Liver (tissue), 9 donors: Measurements from ENCODE around the gene SECTM1. TPM values are rescaled to one million over a fixed set of nuclear protein-coding genes. Genes with fewer than 3 reads are reported as not detected.

Experiments used
- DNase-seq: peaks from one replicate; pipeline ENCODE4 v3.0.0-alpha.2; 2017; ENCODE audit warnings: low spot score
- H3K27ac ChIP-seq, 2 donors: one replicate each; pipeline ENCODE4 v1.7.0; 2013; ENCODE audit warnings: inconsistent platforms in 2 of 2, low read length in 2 of 2, control low read depth in 1 of 2, low read depth in 1 of 2, mild to moderate bottlenecking in 1 of 2
- H3K27me3 ChIP-seq, 4 donors: one replicate each; pipeline versions ENCODE4 v1.6.1 to v1.7.0; 2013; ENCODE audit warnings: low read length in 3 of 4, inconsistent platforms in 1 of 4, mild to moderate bottlenecking in 1 of 4, moderate library complexity in 1 of 4; ENCODE audit not compliant: control insufficient read depth in 4 of 4, insufficient read depth in 4 of 4
- H3K36me3 ChIP-seq, 4 donors: one replicate each; pipeline versions ENCODE4 v1.6.1 to v1.7.0; 2013; ENCODE audit warnings: low read length in 3 of 4, mild to moderate bottlenecking in 3 of 4, low read depth in 1 of 4, moderate library complexity in 1 of 4; ENCODE audit not compliant: control insufficient read depth in 4 of 4, insufficient read depth in 3 of 4
- H3K4me1 ChIP-seq, 4 donors: one replicate each; pipeline versions ENCODE4 v1.6.1 to v1.7.0; 2013; ENCODE audit warnings: low read length in 3 of 4, mild to moderate bottlenecking in 3 of 4, moderate library complexity in 1 of 4; ENCODE audit not compliant: control insufficient read depth in 4 of 4, insufficient read depth in 4 of 4
- H3K4me3 ChIP-seq, 3 donors: one replicate each; pipeline versions ENCODE4 v1.6.1 to v1.7.0; 2013; ENCODE audit warnings: low read length in 3 of 3, control low read depth in 1 of 3, low read depth in 1 of 3, mild to moderate bottlenecking in 1 of 3
- H3K9ac ChIP-seq, 2 donors: one replicate each; pipeline ENCODE4 v1.7.0; 2013; ENCODE audit warnings: low read length in 2 of 2, mild to moderate bottlenecking in 2 of 2, moderate library complexity in 2 of 2, control low read depth in 1 of 2, low read depth in 1 of 2
- H3K9me3 ChIP-seq, 4 donors: one replicate each; pipeline versions ENCODE4 v1.6.1 to v1.7.0; 2013; ENCODE audit warnings: low read length in 3 of 4; ENCODE audit not compliant: control insufficient read depth in 4 of 4
- EGR1 ChIP-seq, 2 donors: IDR thresholded peaks; 2 replicates each; pipeline ENCODE4 v1.6.1; 2016 to 2018; ENCODE audit warnings: antibody characterized with exemption in 2 of 2, low read depth in 2 of 2
- FOXA1 ChIP-seq: IDR thresholded peaks from 2 replicates; pipeline ENCODE4 v1.6.1; 2016; ENCODE audit warnings: antibody characterized with exemption
- FOXA2 ChIP-seq: IDR thresholded peaks from 2 replicates; pipeline ENCODE4 v1.6.1; 2016; ENCODE audit warnings: antibody characterized with exemption
- GABPA ChIP-seq, 2 donors: IDR thresholded peaks in 1 of 2; conservative IDR thresholded peaks in 1 of 2; 2 replicates each; pipeline ENCODE4 v1.6.1; 2016; ENCODE audit warnings: antibody characterized with exemption in 2 of 2, mild to moderate bottlenecking in 1 of 2, moderate library complexity in 1 of 2
- HNF4A ChIP-seq, 2 donors: conservative IDR thresholded peaks; 2 replicates each; pipeline ENCODE4 v1.6.1; 2016; ENCODE audit warnings: antibody characterized with exemption in 2 of 2, mild to moderate bottlenecking in 2 of 2
- HNF4G ChIP-seq: IDR thresholded peaks from 2 replicates; pipeline ENCODE4 v1.6.1; 2016; ENCODE audit warnings: antibody characterized with exemption
- NR2F2 ChIP-seq: IDR thresholded peaks from 2 replicates; pipeline ENCODE4 v1.6.1; 2016; ENCODE audit warnings: antibody characterized with exemption
- RAD21 ChIP-seq, 2 donors: IDR thresholded peaks; 2 replicates each; pipeline ENCODE4 v1.6.1; 2016; ENCODE audit warnings: antibody characterized with exemption in 2 of 2, mild to moderate bottlenecking in 2 of 2
- RXRA ChIP-seq, 2 donors: IDR thresholded peaks; 2 replicates each; pipeline ENCODE4 v1.6.1; 2017 to 2018; ENCODE audit warnings: antibody characterized with exemption in 2 of 2, mild to moderate bottlenecking in 1 of 2
- SP1 ChIP-seq: IDR thresholded peaks from 2 replicates; pipeline ENCODE4 v1.6.1; 2018; ENCODE audit warnings: antibody characterized with exemption, mild to moderate bottlenecking
- TAF1 ChIP-seq: conservative IDR thresholded peaks from 2 replicates; pipeline ENCODE4 v1.6.1; 2016; ENCODE audit warnings: antibody characterized with exemption, mild to moderate bottlenecking
- YY1 ChIP-seq: IDR thresholded peaks from 2 replicates; pipeline ENCODE4 v1.6.1; 2016; ENCODE audit warnings: antibody characterized with exemption, mild to moderate bottlenecking
- WGBS: extraction: QIAGEN DNeasy Blood & Tissue Kit; methylation state at CpG from one replicate; pipeline ENCODE4 v1.1.7; 2013; 5-methylcytosine and 5-hydroxymethylcytosine counted together
- polyA plus RNA-seq, 2 donors: library from polyadenylated mRNA; stranded (reverse) in 1 of 2; unstranded in 1 of 2; fragments of 200-250 nt in 1 of 2; fragments of >200 nt in 1 of 2; fragmentation: Nextera tagmentation in 1 of 2; extraction: Ambion mirVana in 1 of 2; gene quantifications; one replicate each; pipeline versions ENCODE4 v1.2.1 to v1.2.3, GENCODE V29; 2013 to 2015
- total RNA-seq, 2 donors: library from RNA; depleted of rRNA; stranded (reverse); fragments of >200 nt; gene quantifications; one replicate each; pipeline ENCODE4 v1.2.3, GENCODE V29; 2014
- TF ChIP-seq, protein P1 (sequence below): IDR thresholded peaks from 2 replicates; pipeline ENCODE4 v1.6.1; 2016; ENCODE audit warnings: antibody characterized with exemption, mild to moderate bottlenecking
- TF ChIP-seq, protein P2 (sequence below): IDR thresholded peaks from 2 replicates; pipeline ENCODE4 v1.6.1; 2016; ENCODE audit warnings: antibody characterized with exemption
- TF ChIP-seq, protein P3 (sequence below): IDR thresholded peaks from 2 replicates; pipeline ENCODE4 v1.6.1; 2016; ENCODE audit warnings: antibody characterized with exemption
- TF ChIP-seq, protein P4 (sequence below): fragments of 150-350 bp; IDR thresholded peaks from 2 replicates; pipeline ENCODE4 v1.5.1; 2017; ENCODE audit warnings: improper control_type of control experiment, low read depth, low read length; ENCODE audit not compliant: missing input control
- TF ChIP-seq, protein P5 (sequence below): IDR thresholded peaks from 2 replicates; pipeline ENCODE4 v1.6.1; 2016; ENCODE audit warnings: antibody characterized with exemption
- donor health status: healthy.
- donor health status: healthy.
- donor health status: healthy.
- donor health status: healthy.
- donor health status: healthy.

SECTM1 gene
- total and polyA plus RNA-seq, 4 donors, result 1.3 to 14.2 (median 4.6) TPM

DNA sequence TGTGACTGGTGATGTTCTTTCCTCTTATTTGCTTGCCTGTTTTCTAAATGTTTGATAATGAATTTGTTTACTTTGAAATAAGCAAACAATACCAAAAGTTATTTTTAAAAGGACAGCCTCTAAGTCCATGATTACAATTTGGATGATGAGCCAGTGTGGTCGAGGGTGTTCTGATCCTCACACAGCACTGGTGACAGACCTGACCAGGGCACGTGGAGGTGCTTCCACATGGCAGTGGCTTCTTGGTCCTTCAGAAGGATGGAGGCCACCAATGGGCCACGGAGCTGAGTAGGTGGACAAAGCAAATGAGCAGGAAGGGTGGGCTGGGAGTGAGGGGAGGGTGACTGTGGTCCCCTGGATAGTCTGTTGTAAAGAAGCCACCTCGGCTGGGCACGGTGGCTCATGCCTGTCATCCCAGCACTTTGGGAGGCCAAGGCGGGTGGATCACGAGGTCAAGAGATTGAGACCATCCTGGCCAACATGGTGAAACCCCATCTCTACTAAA is 21.3 kb upstream of the SECTM1 start:
- WGBS, result 83% methylated on average over 7 of the region's 7 CpGs
- TF ChIP-seq FOXA2 (no peak), YY1 (no peak), FOXA1 (no peak), NR2F2 (no peak), RAD21 (IDR thresholded peaks at IDR 0.05) (no peak), HNF4G (no peak), HNF4A (conservative IDR thresholded peaks at IDR 0.05) (no peak), RXRA (IDR thresholded peaks at IDR 0.05) (no peak), GABPA (IDR thresholded peaks at IDR 0.05 in 1 of 2, conservative IDR thresholded peaks at IDR 0.05 in 1 of 2) (no peak), EGR1 (IDR thresholded peaks at IDR 0.05; ENCODE audit: low read depth in 2 of 2) (no peak), TAF1 (no peak)
- TF ChIP-seq, protein P1, sequence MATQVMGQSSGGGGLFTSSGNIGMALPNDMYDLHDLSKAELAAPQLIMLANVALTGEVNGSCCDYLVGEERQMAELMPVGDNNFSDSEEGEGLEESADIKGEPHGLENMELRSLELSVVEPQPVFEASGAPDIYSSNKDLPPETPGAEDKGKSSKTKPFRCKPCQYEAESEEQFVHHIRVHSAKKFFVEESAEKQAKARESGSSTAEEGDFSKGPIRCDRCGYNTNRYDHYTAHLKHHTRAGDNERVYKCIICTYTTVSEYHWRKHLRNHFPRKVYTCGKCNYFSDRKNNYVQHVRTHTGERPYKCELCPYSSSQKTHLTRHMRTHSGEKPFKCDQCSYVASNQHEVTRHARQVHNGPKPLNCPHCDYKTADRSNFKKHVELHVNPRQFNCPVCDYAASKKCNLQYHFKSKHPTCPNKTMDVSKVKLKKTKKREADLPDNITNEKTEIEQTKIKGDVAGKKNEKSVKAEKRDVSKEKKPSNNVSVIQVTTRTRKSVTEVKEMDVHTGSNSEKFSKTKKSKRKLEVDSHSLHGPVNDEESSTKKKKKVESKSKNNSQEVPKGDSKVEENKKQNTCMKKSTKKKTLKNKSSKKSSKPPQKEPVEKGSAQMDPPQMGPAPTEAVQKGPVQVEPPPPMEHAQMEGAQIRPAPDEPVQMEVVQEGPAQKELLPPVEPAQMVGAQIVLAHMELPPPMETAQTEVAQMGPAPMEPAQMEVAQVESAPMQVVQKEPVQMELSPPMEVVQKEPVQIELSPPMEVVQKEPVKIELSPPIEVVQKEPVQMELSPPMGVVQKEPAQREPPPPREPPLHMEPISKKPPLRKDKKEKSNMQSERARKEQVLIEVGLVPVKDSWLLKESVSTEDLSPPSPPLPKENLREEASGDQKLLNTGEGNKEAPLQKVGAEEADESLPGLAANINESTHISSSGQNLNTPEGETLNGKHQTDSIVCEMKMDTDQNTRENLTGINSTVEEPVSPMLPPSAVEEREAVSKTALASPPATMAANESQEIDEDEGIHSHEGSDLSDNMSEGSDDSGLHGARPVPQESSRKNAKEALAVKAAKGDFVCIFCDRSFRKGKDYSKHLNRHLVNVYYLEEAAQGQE, result no peak
- TF ChIP-seq, protein P2, sequence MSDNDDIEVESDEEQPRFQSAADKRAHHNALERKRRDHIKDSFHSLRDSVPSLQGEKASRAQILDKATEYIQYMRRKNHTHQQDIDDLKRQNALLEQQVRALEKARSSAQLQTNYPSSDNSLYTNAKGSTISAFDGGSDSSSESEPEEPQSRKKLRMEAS, result no peak
- TF ChIP-seq, protein P3, sequence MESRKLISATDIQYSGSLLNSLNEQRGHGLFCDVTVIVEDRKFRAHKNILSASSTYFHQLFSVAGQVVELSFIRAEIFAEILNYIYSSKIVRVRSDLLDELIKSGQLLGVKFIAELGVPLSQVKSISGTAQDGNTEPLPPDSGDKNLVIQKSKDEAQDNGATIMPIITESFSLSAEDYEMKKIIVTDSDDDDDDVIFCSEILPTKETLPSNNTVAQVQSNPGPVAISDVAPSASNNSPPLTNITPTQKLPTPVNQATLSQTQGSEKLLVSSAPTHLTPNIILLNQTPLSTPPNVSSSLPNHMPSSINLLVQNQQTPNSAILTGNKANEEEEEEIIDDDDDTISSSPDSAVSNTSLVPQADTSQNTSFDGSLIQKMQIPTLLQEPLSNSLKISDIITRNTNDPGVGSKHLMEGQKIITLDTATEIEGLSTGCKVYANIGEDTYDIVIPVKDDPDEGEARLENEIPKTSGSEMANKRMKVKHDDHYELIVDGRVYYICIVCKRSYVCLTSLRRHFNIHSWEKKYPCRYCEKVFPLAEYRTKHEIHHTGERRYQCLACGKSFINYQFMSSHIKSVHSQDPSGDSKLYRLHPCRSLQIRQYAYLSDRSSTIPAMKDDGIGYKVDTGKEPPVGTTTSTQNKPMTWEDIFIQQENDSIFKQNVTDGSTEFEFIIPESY, result no peak
- TF ChIP-seq, protein P4, sequence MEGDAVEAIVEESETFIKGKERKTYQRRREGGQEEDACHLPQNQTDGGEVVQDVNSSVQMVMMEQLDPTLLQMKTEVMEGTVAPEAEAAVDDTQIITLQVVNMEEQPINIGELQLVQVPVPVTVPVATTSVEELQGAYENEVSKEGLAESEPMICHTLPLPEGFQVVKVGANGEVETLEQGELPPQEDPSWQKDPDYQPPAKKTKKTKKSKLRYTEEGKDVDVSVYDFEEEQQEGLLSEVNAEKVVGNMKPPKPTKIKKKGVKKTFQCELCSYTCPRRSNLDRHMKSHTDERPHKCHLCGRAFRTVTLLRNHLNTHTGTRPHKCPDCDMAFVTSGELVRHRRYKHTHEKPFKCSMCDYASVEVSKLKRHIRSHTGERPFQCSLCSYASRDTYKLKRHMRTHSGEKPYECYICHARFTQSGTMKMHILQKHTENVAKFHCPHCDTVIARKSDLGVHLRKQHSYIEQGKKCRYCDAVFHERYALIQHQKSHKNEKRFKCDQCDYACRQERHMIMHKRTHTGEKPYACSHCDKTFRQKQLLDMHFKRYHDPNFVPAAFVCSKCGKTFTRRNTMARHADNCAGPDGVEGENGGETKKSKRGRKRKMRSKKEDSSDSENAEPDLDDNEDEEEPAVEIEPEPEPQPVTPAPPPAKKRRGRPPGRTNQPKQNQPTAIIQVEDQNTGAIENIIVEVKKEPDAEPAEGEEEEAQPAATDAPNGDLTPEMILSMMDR, result no peak
- DNase-seq, result no peak
- Histone ChIP-seq H3K4me3 (no peak overlapping the region), H3K27ac (no peak overlapping the region), H3K9me3 (no peaks in the 10 kb centered on the region), H3K9ac (no peak overlapping the region), H3K36me3 (no peaks in the 10 kb centered on the region), H3K4me1 (peaks cover 0 to 4% (median 2%) of the 10 kb centered on the region in 4 donors), H3K27me3 (peaks cover 0 to 3% (median 0%) of the 10 kb centered on the region in 4 donors)

DNA sequence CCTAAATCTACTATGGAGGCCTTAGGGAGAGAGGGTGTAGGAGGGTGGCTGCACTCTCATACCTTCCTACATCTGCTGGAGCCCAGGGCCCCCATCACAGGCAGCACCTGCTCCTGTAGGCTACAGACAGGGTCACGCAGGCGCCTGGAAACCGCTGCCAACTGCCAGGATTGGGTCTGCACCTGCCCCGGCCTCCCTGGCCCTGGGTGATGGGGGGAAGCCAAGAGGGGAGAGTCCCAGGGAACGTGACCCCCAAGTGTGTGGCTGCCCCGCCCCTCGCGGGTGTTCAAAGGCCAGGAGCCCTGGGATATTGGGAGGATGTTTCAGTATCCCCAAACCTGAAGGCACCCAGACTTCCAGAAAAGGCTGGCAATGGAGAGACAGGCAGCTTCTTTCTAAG is 19.9 kb upstream of the SECTM1 start:
- Histone ChIP-seq H3K27ac (no peak overlapping the region), H3K9me3 (no peaks in the 10 kb centered on the region), H3K4me3 (no peak overlapping the region), H3K4me1 (peaks cover 0 to 4% (median under 1%) of the 10 kb centered on the region in 4 donors), H3K9ac (no peak overlapping the region), H3K27me3 (no peaks in the 10 kb centered on the region), H3K36me3 (no peaks in the 10 kb centered on the region)
- 90% methylated on average over 8 of the region's 8 CpGs for WGBS
- no peak for DNase-seq
- TF ChIP-seq, protein P5, sequence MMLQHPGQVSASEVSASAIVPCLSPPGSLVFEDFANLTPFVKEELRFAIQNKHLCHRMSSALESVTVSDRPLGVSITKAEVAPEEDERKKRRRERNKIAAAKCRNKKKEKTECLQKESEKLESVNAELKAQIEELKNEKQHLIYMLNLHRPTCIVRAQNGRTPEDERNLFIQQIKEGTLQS, result no peak
- TF ChIP-seq HNF4A (conservative IDR thresholded peaks at IDR 0.05) (no peak), FOXA2 (no peak), GABPA (IDR thresholded peaks at IDR 0.05 in 1 of 2, conservative IDR thresholded peaks at IDR 0.05 in 1 of 2) (no peak), SP1 (no peak)
